GM12878 (cell line): ENCODE data around the gene ZNF764. TPM values are rescaled to one million over a fixed set of nuclear protein-coding genes. Genes with fewer than 3 reads are reported as not detected.

Source experiments
- ATAC-seq: fragments of 200-7000 bp; cut with Tn5 transposase; 3 replicates; pipeline ENCODE4 v1.9.1; 2020; ENCODE audit warnings: mild to moderate bottlenecking, moderate library complexity
- BruUV-seq: library from RNA; stranded (reverse); fragments of 400-500 nt; replicated peaks from 2 replicates; lab custom pipeline; 2021; lab: Mats Ljungman, UMichigan
- CTCF ChIA-PET: fragments of 300-600 bp; sonication (Branson Sonifier 250); formaldehyde crosslinking; extraction: SDS; loops from one replicate; lab custom pipeline; 2021; ENCODE audit warnings: inconsistent platforms; lab: Yijun Ruan, JAX
- POLR2A ChIA-PET: fragments of 350-600 bp; formaldehyde crosslinking; extraction: SDS; loops from one replicate; lab custom pipeline; 2021; ENCODE audit warnings: inconsistent platforms; lab: Charles Lee
- RAD21 ChIA-PET: fragments of 300-600 bp; sonication (Branson Sonifier 250); formaldehyde crosslinking; loops from one replicate; lab custom pipeline; 2023; ENCODE audit warnings: antibody characterized with exemption; ENCODE audit not compliant: unreplicated experiment; lab: Charles Lee
- SMC1A ChIA-PET: fragments of 300-600 bp; sonication (Branson Sonifier 250); formaldehyde crosslinking; loops from one replicate; lab custom pipeline; 2023; ENCODE audit not compliant: unreplicated experiment, uncharacterized antibody; lab: Charles Lee
- DNase-seq: peaks from one replicate; pipeline ENCODE4 v3.0.0-alpha.2; 2011; ENCODE audit warnings: low read depth, low spot score
- FAIRE-seq: peaks from 3 replicates; lab custom pipeline; 2011; peaks lifted over from hg19 to GRCh38; lab: Jason Lieb, UNC
- H2AFZ ChIP-seq: 2 replicates; pipeline ENCODE4 v1.6.0; 2011; ENCODE audit warnings: low read depth, low read length, control low read depth; ENCODE audit not compliant: control insufficient read depth
- H3K27ac ChIP-seq: 2 replicates; pipeline ENCODE4 v1.5.1; 2011; ENCODE audit warnings: control low read depth; ENCODE audit not compliant: control insufficient read depth, insufficient read depth
- H3K27me3 ChIP-seq, 2 experiments: replicated peaks in 1 of 2; 2 replicates each; pipeline versions ENCODE4 v1.6.0 to v1.6.1; 2011; ENCODE audit warnings: low read length in 1 of 2; ENCODE audit not compliant: control insufficient read depth in 2 of 2, insufficient read depth in 2 of 2
- H3K36me3 ChIP-seq, 2 experiments: 2 replicates each; pipeline ENCODE4 v1.5.1; 2011; ENCODE audit warnings: low read length in 1 of 2; ENCODE audit not compliant: control insufficient read depth in 2 of 2, insufficient read depth in 2 of 2
- H3K4me1 ChIP-seq: 2 replicates; pipeline ENCODE4 v1.6.1; 2011; ENCODE audit warnings: mild to moderate bottlenecking, low read length, moderate library complexity, mixed read lengths; ENCODE audit not compliant: control insufficient read depth, insufficient read depth
- H3K4me2 ChIP-seq: 2 replicates; pipeline ENCODE4 v1.6.0; 2011; ENCODE audit warnings: control low read depth; ENCODE audit not compliant: control insufficient read depth, insufficient read depth
- H3K4me3 ChIP-seq: fragments of 200-600 bp; sonication (generic); 2 replicates; pipeline ENCODE4 v1.5.1; 2016
- H3K79me2 ChIP-seq: 2 replicates; pipeline ENCODE4 v1.6.0; 2011; ENCODE audit warnings: low read length; ENCODE audit not compliant: control insufficient read depth, insufficient read depth
- H3K9ac ChIP-seq: 2 replicates; pipeline ENCODE4 v1.8.0; 2011; ENCODE audit warnings: low read length, control low read depth, mixed read lengths; ENCODE audit not compliant: control insufficient read depth, insufficient read depth
- H3K9me3 ChIP-seq: replicated peaks from 3 replicates; pipeline ENCODE4 v1.5.1; 2011; ENCODE audit warnings: mild to moderate bottlenecking, low read length; ENCODE audit not compliant: control insufficient read depth, insufficient read depth
- H4K20me1 ChIP-seq: 2 replicates; pipeline ENCODE4 v1.6.0; 2011; ENCODE audit not compliant: control insufficient read depth, insufficient read depth
- ATF2 ChIP-seq: IDR thresholded peaks from 2 replicates; pipeline ENCODE4 v1.6.1; 2012; ENCODE audit warnings: low read length, inconsistent platforms
- BHLHE40 ChIP-seq, 2 experiments: fragments of 450-650 bp in 1 of 2; IDR thresholded peaks; 2 replicates each; pipeline ENCODE4 v1.6.1; 2011 to 2017; ENCODE audit warnings: low read depth in 2 of 2, borderline replicate concordance in 1 of 2, improper control_type of control experiment in 1 of 2, low read length in 1 of 2, mild to moderate bottlenecking in 1 of 2
- CUX1 ChIP-seq: IDR thresholded peaks from 2 replicates; pipeline ENCODE4 v1.6.1; 2012; ENCODE audit warnings: improper control_type of control experiment, low read depth, low read length; ENCODE audit not compliant: insufficient replicate concordance
- HCFC1 ChIP-seq: fragments of 150-350 bp; IDR thresholded peaks from 2 replicates; pipeline ENCODE4 v1.6.1; 2014; ENCODE audit warnings: low read length
- MLLT1 ChIP-seq: fragments of 450-650 bp; IDR thresholded peaks from 2 replicates; pipeline ENCODE4 v1.6.1; 2016; ENCODE audit warnings: mild to moderate bottlenecking
- SRF ChIP-seq, 2 experiments: IDR thresholded peaks; 2 replicates each; pipeline ENCODE4 v1.6.1; 2011; ENCODE audit warnings: low read depth in 2 of 2, low read length in 2 of 2, mild to moderate bottlenecking in 1 of 2, moderate library complexity in 1 of 2
- STAT3 ChIP-seq: IDR thresholded peaks from 2 replicates; pipeline ENCODE4 v1.6.1; 2011; ENCODE audit warnings: low read depth, low read length, improper control_type of control experiment
- SUPT20H ChIP-seq: IDR thresholded peaks from 2 replicates; pipeline ENCODE4 v1.6.1; 2011; ENCODE audit warnings: low read depth, mild to moderate bottlenecking, low read length, moderate library complexity, borderline replicate concordance; ENCODE audit not compliant: control insufficient read depth
- WGBS: methylation state at CpG from one replicate; pipeline ENCODE4 v1.1.6; 2016; ENCODE audit warnings: low lambda C conversion rate; ENCODE audit not compliant: insufficient replicate concordance, insufficient coverage; ENCODE audit errors: missing lambda C conversion rate; 5-methylcytosine and 5-hydroxymethylcytosine counted together
- in situ Hi-C: fragments of 300-500 bp; cut with MboI; formaldehyde crosslinking; loops from 9 replicates; pipeline ENCODE4 v1.14.3; 2018; ENCODE audit warnings: mixed read lengths
- intact Hi-C: fragments of 100-400 bp; cut with micrococcal nuclease; formaldehyde crosslinking; loops from one replicate; pipeline ENCODE4 v1.14.2; 2022; ENCODE audit not compliant: unreplicated experiment
- polyA plus RNA-seq, 11 experiments: library from polyadenylated mRNA; depleted of rRNA in 4 of 11; unstranded in 6 of 11; stranded (reverse) in 5 of 11; fragments of >200 nt; fragmentation: Nextera tagmentation in 4 of 11; fragmentation: Illumina TruSeq in 1 of 11; extraction: Ambion mirVana in 4 of 11; extraction: Trizol in 1 of 11; gene quantifications; 1 replicate in 1 of 11; 2 replicates in 10 of 11; pipeline versions ENCODE4 v1.2.1 to v1.2.3, GENCODE V29; 2011 to 2016; ENCODE audit warnings: inconsistent platforms in 2 of 11, missing spikeins in 2 of 11, low read depth in 1 of 11
- total RNA-seq, 4 experiments: library from RNA; depleted of rRNA in 3 of 4; stranded (reverse); fragments of >200 nt in 3 of 4; fragmentation: Illumina TruSeq in 1 of 4; extraction: Trizol in 1 of 4; gene quantifications; 2 replicates each; pipeline versions ENCODE4 v1.2.1 to v1.2.3, GENCODE V29; 2013 to 2021

ZNF764 gene
- total and polyA plus RNA-seq, 10 of the 15 experiments (the other 5 are each of a cell fraction or from before 2014, with no cell fraction given): 0.61 to 11.9 (median 3.8) TPM

- TF ChIP-seq ATF2 (no peak), STAT3 (no peak), SRF (IDR thresholded peaks at IDR 0.05; ENCODE audit: low read depth in 2 of 2, low read length in 2 of 2) (no peak), HCFC1 (no peak)
- TF ChIP-seq, all 136 proteins: peak for 0
Observed at GRCh38 chr16:30555315-30556124, 2.7 kb downstream of the ZNF764 start (continued).

- in situ Hi-C loops: no loop called here
- DNase-seq (no peak), FAIRE-seq (no peak), ATAC-seq (no peak)
- no peaks in the 10 kb centered on the region for H4K20me1 ChIP-seq
- WGBS: 95% methylated on average over 18 of the region's 18 CpGs
- no peak overlapping the region for H2AFZ ChIP-seq
- POLR2A ChIA-PET: interaction anchor here (0.5 kb wide), 2 partner anchors 14 to 161 kb away, joined by 3 read pairs; no protein-coding TSS in a partner anchor
- H3K27me3 ChIP-seq: no peaks in the 10 kb centered on the region
- intact Hi-C loops: no loop called here
- RAD21 ChIA-PET: no interaction called here
- H3K79me2 ChIP-seq: peaks cover 11% of the 10 kb centered on the region
- H3K9ac ChIP-seq: no peak overlapping the region
- BruUV-seq: no TSS peak
- no peaks in the 10 kb centered on the region for H3K4me1 ChIP-seq
- peaks cover 7 to 10% of the 10 kb centered on the region in 2 experiments; a peak in 3 of 4 replicates for H3K36me3 ChIP-seq
- H3K4me2 ChIP-seq: no peak overlapping the region
- SMC1A ChIA-PET: interaction anchor here (1.3 kb wide), 1 partner anchor 11 kb away, joined by 3 read pairs; no protein-coding TSS in a partner anchor
- H3K4me3 ChIP-seq: no peak overlapping the region
- no peaks in the 10 kb centered on the region for H3K9me3 ChIP-seq
- CTCF ChIA-PET: interaction anchor here (0.6 to 1.6 kb wide), 5 partner anchors 18 to 125 kb away, joined by 3 to 9 read pairs (median 4); partner anchors contain the start of genes DCTPP1 and ZNF747
- no peak overlapping the region for H3K27ac ChIP-seq
- no peak for TF ChIP-seq SUPT20H
- TF ChIP-seq MLLT1: no peak
- TF ChIP-seq BHLHE40 (IDR thresholded peaks at IDR 0.05; ENCODE audit: borderline replicate concordance in 1 of 2, low read depth in 2 of 2, low read length in 1 of 2): no peak
- TF ChIP-seq CUX1: no peak
Observed at GRCh38 chr16:30554557-30555314, 3.4 kb downstream of the ZNF764 start.
